Measurements from ENCODE around the gene ARHGEF28. TPM values are rescaled to one million over a fixed set of nuclear protein-coding genes. Genes with fewer than 3 reads are reported as not detected.

ARHGEF28 gene
- total RNA-seq, 1 experiment from 2014 or later: 0.57 TPM

GRCh38 chr5:73825736-73826135, 199.7 kb downstream of the ARHGEF28 start:
- Histone ChIP-seq H2AFZ (ENCODE audit: low read length) (no peak overlapping the region), H3K9me3 (ENCODE audit: control insufficient read depth, low read depth, low read length) (no peaks in the 10 kb centered on the region), H3K79me2 (ENCODE audit: insufficient read depth, low read length) (no peaks in the 10 kb centered on the region), H3T11ph (ENCODE audit: low read length) (no peak overlapping the region), H3K27me3 (ENCODE audit: insufficient read depth, low read length) (no peaks in the 10 kb centered on the region), H2AK5ac (ENCODE audit: insufficient read length, low read length) (no peak overlapping the region), H4K8ac (replicated peaks; ENCODE audit: insufficient read length, low read depth, low read length) (no peak overlapping the region), H2BK120ac (ENCODE audit: low read depth, low read length, poor library complexity, severe bottlenecking) (no peak overlapping the region), H3K4me2 (ENCODE audit: insufficient read depth, insufficient read length, low read length) (no peak overlapping the region), H3K56ac (ENCODE audit: insufficient read length, low read depth, low read length) (no peak overlapping the region), H3K79me1 (ENCODE audit: insufficient read depth, low read depth, low read length, poor library complexity, severe bottlenecking) (no peaks in the 10 kb centered on the region), H3K27ac (ENCODE audit: insufficient read length, low read depth, low read length) (no peak overlapping the region), H2BK20ac (ENCODE audit: low read depth, low read length, poor library complexity, severe bottlenecking) (no peak overlapping the region), H4K5ac (ENCODE audit: insufficient read length, low read depth, low read length) (no peak overlapping the region), H2BK12ac (ENCODE audit: insufficient read length, low read depth, low read length) (no peak overlapping the region), H3K14ac (ENCODE audit: insufficient read depth, low read length) (no peak overlapping the region), H2BK15ac (ENCODE audit: low read depth, low read length) (no peak overlapping the region), H3K23me2 (ENCODE audit: insufficient read length, low read depth, low read length, poor library complexity, severe bottlenecking) (no peaks in the 10 kb centered on the region), H2BK5ac (ENCODE audit: insufficient read length, low read length) (no peak overlapping the region), H3K9ac (ENCODE audit: extremely low read depth, insufficient read length, low read length) (no peak overlapping the region), H4K20me1 (ENCODE audit: control insufficient read depth, insufficient read depth, insufficient read length) (no peaks in the 10 kb centered on the region), H4K91ac (ENCODE audit: insufficient read length, low read depth, low read length) (no peak overlapping the region), H3K18ac (ENCODE audit: insufficient read length, low read depth, low read length) (no peak overlapping the region), H3K4me1 (ENCODE audit: insufficient read depth, low read length) (peaks cover 6% of the 10 kb centered on the region; the same call in 1 of the 2 replicates), H3K4ac (ENCODE audit: low read depth, low read length) (no peak overlapping the region), H3K23ac (ENCODE audit: insufficient read length, low read depth, low read length) (no peak overlapping the region)
- Mint-ChIP-seq H3K27ac (no peak overlapping the region), H3K4me1 (no peaks in the 10 kb centered on the region), H3K36me3 (ENCODE audit: insufficient read depth in 1 of 3, low read depth in 3 of 3) (no peaks in the 10 kb centered on the region), H3K27me3 (ENCODE audit: low read depth) (no peaks in the 10 kb centered on the region), H3K4me3 (no peak overlapping the region), H3K9me3 (no peaks in the 10 kb centered on the region)
- no peak for DNase-seq
- TF ChIP-seq, protein P1, sequence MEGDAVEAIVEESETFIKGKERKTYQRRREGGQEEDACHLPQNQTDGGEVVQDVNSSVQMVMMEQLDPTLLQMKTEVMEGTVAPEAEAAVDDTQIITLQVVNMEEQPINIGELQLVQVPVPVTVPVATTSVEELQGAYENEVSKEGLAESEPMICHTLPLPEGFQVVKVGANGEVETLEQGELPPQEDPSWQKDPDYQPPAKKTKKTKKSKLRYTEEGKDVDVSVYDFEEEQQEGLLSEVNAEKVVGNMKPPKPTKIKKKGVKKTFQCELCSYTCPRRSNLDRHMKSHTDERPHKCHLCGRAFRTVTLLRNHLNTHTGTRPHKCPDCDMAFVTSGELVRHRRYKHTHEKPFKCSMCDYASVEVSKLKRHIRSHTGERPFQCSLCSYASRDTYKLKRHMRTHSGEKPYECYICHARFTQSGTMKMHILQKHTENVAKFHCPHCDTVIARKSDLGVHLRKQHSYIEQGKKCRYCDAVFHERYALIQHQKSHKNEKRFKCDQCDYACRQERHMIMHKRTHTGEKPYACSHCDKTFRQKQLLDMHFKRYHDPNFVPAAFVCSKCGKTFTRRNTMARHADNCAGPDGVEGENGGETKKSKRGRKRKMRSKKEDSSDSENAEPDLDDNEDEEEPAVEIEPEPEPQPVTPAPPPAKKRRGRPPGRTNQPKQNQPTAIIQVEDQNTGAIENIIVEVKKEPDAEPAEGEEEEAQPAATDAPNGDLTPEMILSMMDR (conservative IDR thresholded peaks at IDR 0.05): no peak
